DMS153 treated with DMSO at 0.1 percent for 48 hours (cell line): ENCODE results near the gene SCP2D1.
"Not testable (repeated sequence)": the region's sequence is repeated elsewhere in the genome, so short reads cannot be mapped to it uniquely, and the experiment has no call there.

Experiments used
- DNase-seq: peaks from one replicate; lab custom pipeline; 2025; ENCODE audit not compliant: unreplicated experiment; lab: John Stamatoyannopoulos, UW

Gene SCP2D1

DNA sequence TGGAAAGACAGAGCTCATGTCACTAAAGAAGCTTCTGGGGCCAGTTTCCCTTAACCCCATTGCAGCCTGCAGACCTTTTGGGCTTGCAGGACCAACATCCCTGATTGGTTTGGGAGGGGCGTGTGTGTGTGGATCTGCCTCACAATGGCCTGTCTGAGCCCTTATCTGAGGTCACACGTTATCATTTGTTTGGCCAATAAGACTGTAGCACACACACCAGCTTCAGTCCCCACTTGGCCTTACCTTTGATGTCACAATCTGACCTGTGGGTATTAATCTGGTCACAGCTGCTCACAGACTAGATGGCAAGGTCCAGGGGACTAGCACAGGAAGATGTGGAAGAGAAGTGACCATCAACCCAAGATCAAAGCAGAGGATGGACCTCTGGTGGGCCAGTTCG is at the start of gene SCP2D1:
Gene SCP2D1 (plus strand): TSS at position 301 of the 400 bp plus-strand sequence. CDS start 33 bp downstream, at position 334.
- no peak for DNase-seq

- DNase-seq = no peak
These were observed 45.9 kb upstream of the SCP2D1 start for GRCh38 chr20:18767676-18768075.

DNA sequence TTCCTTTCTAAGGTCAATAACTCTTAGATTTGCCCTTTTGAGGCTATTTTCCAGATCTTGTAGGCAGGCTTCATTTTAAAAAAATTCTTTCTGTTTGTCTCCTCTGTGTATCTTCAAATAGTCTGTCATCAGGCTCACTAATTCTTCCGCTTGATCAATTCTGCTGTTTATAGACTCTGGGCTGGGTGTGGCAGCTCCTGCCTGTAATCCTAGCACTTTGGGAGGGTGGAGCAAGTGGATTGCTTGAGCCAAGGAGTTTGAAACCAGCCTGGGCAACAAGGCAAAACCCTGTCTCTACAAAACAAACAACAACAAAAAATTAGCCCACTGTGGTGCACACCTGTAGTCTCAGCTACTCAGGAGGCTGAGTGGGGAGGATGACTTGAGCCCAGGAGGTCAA is 40.0 kb upstream of the SCP2D1 start:
- DNase-seq = no peak

DNA sequence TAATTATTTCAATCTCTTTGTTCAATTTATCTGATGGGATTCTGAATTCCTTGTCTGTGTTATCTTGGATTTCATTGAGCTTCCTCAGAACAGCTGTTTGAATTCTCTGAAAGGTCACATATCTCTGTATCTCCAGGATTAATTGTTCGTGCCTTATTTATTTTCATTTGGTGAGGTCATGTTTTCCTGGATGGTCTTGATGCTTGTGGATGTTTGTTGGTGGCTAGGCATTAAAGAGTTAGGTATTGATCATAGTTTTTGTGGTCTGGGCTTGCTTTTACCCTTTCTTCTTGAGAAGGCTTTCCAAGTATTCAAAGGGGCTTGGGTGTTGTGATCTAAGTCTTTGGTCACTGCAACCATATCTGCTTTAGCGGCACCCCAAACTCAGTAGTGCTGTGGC is 39.4 kb upstream of the SCP2D1 start:
- DNase-seq = no peak

- no peak for DNase-seq
These were observed 38.0 kb upstream of the SCP2D1 start for GRCh38 chr20:18775633-18776032.

DNA sequence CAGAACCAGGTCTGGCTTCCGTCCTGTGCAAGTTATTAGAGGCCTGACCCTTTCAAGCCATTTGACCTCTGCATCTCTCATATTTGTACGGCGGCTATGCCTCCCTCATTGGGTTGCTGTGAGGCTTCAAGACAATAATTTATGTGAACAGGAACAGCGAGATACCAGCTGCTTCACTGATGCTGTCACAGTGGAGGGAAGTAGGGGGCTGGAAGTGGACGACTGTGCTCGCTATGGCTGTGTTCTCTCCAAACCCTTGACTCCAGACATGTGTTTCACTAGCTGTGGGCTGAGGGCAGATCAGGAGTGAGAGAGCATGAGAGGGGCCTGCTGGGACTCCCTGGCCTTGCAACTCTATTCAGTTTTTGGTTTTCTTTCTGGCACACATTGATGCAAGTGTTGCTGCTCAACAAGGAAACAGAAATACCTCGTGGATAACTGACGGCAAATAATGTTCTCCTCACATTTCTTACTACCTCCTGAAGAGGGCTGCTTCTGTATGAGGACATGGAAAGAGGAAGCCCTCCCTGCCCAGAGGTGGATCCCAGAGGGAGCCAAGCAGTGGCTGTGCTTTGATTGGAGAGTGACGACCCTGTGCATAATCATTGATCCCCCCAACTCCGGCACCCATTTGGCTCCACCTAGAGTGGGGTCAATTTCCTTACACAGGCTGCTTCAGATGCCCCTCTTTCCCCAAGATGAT is 34.7 kb upstream of the SCP2D1 start:
- no peak for DNase-seq

GRCh38 chr20:18780385-18781130 is 33.0 kb upstream of the SCP2D1 start:
- no peak for DNase-seq

DNA sequence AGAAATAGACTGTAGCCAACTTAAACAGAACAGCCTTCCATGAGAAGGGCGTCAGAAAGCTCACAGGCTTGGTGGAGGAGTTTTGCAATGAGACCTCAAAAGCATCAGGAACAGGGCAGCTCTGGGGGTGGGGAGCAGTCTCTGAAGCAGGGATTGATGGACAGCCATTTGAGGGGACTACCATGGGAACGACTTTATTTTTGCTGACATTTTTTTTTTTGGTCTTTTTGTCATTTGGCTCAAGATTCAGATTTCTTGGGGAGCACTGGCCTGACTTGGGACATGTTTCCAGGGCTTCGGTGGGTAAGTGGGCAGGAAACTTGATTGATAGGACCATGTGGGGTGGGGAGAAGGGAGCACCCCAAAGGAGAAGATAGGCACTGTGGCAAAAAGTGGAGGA is 32.1 kb upstream of the SCP2D1 start:
- DNase-seq = no peak

DNA sequence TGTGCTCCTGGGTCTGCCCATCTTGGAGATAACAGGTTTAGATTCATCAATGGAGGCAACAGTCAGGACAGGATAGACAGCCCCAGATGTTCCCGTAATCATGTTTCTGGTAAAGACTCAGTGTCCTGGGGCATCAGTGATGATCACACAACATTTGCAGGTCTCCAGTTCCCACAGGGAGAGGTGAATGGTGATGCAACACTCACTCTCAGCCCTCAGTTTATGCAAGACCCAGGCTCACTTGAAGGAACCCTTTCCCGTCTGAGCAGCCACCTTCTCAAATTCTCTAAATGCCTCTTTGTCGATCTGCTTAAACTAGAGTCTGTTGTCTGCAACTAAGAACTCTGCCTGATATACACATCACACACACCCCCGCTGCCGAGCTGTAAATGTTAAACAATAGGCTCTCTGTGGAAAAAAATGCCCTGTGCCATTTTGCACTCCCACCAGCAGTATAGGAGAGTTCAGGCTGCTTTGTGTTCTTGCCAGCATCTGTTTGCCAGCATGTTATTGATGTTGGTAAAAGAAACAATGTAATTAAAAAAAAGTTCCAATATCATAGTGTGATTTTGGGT is 30.1 kb upstream of the SCP2D1 start:
- no peak for DNase-seq

- not testable (repeated sequence) for DNase-seq
These were observed 26.5 kb upstream of the SCP2D1 start for GRCh38 chr20:18787046-18787445.

DNA sequence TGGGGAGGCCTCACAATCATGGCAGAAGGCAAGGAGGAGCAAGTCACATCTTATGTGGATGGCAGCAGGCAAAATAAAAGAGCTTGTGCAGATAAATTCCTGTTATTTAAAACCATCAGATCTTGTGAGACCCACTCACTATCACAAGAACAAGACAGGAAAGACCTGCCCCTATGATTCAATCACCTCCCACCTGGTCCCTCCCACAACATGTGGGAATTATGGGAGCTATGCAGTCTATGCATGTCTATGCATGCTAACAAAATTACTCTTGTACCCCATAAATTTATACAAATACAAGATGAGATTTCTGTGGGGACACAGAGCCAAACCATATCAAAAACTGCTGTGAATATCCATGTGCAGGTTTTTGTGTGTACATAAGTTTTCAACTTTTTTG is 25.6 kb upstream of the SCP2D1 start:
- DNase-seq = no peak

DNA sequence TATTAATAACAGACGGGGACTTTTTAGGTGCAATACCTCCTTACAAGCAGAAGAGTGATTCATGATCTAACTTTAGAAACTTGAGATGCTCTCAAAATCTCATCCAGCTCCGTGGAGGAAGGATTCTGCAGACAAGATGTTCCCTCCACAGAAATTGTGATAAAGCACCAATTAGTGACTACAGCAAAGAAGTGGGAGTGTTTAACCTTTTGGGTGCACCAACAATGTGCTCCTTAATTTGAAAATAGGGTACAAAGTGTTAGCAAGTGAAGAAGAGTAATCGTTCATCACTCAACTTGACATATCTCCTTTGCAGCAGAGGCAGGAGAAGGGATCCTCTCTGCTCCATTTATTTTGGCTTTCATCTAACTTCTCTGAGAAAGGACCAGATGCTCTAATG is 22.8 kb upstream of the SCP2D1 start:
- DNase-seq = no peak

- DNase-seq = peak; percentile 86
These were observed 19.8 kb upstream of the SCP2D1 start for GRCh38 chr20:18793625-18794427.

DNA sequence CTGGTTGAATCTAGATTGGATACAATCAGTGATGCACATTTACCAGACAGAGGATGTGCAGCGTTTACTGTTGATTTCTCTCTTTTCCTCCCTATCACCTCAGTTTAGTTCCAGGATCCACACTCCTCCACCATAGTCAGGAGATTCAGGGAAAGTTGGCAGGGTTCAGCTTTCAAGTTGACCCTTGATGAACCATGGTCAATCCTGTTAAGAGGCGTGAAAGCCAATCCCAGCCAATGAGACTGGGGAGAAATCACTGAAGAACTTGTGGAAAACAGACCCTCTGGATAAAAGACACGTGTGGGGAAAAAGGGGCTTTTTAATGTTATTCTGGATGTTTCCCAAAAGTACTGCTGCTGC is 19.2 kb upstream of the SCP2D1 start:
- no peak for DNase-seq

DNA sequence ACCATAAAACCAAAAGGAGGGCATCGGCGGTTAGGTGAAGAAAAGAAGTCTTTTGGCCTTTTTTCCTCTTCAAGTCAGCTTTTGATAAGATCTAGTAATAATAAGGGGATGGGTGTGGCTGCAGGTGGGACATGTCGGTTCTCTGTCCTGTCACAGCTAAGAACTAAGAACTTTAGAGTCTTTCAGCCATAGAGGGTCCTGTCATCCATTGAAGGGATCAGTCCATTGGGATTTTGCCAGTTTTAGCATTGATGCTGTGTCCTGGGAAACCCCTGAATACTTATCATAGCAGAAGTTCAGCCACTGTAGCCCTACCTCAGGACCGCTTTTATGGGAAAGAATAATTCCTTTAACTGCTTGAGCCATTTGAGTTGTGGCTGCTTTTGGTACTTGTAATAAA is 18.2 kb upstream of the SCP2D1 start:
- no peak for DNase-seq

DNA sequence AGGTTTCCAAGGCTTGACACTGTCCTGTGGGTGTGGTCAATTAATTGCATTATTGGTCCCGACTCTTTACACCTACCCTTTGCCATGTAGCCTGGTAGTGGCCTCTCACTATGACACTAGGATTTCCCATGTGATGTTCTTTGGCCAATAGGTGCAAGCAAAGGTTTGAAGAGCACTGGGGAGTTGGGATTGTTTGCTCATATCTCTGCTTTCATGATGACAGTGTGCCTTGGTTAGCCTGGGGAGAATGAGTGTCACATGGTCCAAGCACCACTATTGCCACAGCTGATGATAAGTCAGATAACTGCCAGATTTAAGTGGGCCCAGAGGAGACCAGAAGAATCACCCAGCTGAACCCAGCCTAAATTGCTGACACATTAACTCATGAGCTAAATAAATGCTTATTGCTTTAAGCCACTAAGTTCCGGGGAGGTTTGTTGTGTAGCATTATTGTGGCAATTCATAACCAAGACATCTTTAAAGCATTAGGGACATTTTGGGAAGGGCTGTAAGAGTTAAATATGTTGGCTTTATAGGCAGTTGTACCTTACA is 17.2 kb upstream of the SCP2D1 start:
- no peak for DNase-seq

DNA sequence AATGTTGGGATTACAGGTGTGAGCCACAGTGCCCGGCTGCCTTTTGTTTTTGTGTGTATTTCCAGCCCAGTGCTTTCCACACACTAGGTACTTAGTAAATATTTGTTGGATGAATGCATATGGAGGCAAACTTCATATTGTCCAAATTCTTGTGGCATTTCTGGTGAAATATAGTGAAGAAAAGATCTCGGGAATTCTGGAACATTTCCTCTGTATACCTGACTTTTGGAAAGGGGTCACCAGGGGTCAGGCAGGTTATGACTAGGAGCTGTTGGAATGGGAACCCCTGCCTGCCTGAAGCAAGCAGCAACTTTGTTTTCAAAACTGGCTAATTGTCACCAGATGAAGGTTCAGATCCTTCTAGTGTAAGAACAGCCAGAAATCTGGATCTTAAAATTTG is 12.1 kb upstream of the SCP2D1 start:
- no peak for DNase-seq

GRCh38 chr20:18802012-18802634 is 11.5 kb upstream of the SCP2D1 start:
- no peak for DNase-seq

GRCh38 chr20:18805881-18806280 is 7.7 kb upstream of the SCP2D1 start:
- DNase-seq = no peak

- no peak for DNase-seq
These were observed 4.9 kb upstream of the SCP2D1 start for GRCh38 chr20:18808712-18809111.

GRCh38 chr20:18811186-18811585 is 2.4 kb upstream of the SCP2D1 start:
- DNase-seq = no peak
